HG02970 (cell line): Measurements from ENCODE around the gene MMP10.
"Not testable (repeated sequence)": the region's sequence is repeated elsewhere in the genome, so short reads cannot be mapped to it uniquely, and the experiment has no call there.

Experiments used
- ATAC-seq: cut with Tn5 transposase; IDR thresholded peaks from one replicate; pipeline ENCODE4 v1.9.1; 2021; ENCODE audit warnings: mild to moderate bottlenecking, moderate library complexity, moderate number of reproducible peaks; ENCODE audit not compliant: unreplicated experiment, low FRiP score

The MMP10 gene

GRCh38 chr11:102730944-102731343 is 49.5 kb downstream of the MMP10 start:
- not testable (repeated sequence) for ATAC-seq

- no peak for ATAC-seq
These were observed 50.3 kb downstream of the MMP10 start for GRCh38 chr11:102729849-102730815.

- ATAC-seq, result no peak
These were observed 52.5 kb downstream of the MMP10 start for GRCh38 chr11:102727890-102728289.

- ATAC-seq, result no peak
These were observed 55.4 kb downstream of the MMP10 start, which contains the start of gene MMP8 for GRCh38 chr11:102724904-102725500. Gene MMP8 (minus strand): TSS chr11:102724954. CDS start chr11:102724855, 99 bp downstream.

- no peak for ATAC-seq
These were observed 57.6 kb downstream of the MMP10 start for GRCh38 chr11:102722821-102723220.
